IMR-90 (cell line): Measurements from ENCODE around the gene PPP1R14B. TPM values are rescaled to one million over a fixed set of nuclear protein-coding genes. Genes with fewer than 3 reads are reported as not detected.

Experiments
- ATAC-seq: fragments of 200-7000 bp; cut with Tn5 transposase; 2 replicates; pipeline ENCODE4 v1.9.1; 2020; ENCODE audit warnings: low read depth, mild to moderate bottlenecking, moderate library complexity
- BruUV-seq: library from RNA; stranded (reverse); fragments of 400-500 nt; replicated peaks from 2 replicates; lab custom pipeline; 2021; lab: Mats Ljungman, UMichigan
- CTCF ChIA-PET: fragments of 300-600 bp; formaldehyde crosslinking; extraction: SDS; loops from one replicate; lab custom pipeline; 2021; ENCODE audit warnings: antibody characterized with exemption; lab: Yijun Ruan, JAX
- POLR2A ChIA-PET: fragments of 300-600 bp; sonication (Branson Sonifier 250); formaldehyde crosslinking; loops from one replicate; lab custom pipeline; 2022; ENCODE audit warnings: antibody characterized with exemption; ENCODE audit not compliant: unreplicated experiment; lab: Charles Lee
- DNase-seq: peaks from one replicate; pipeline ENCODE4 v3.0.0; 2013
- H2AFZ ChIP-seq: replicated peaks from 2 replicates; pipeline ENCODE3; 2013; ENCODE audit warnings: low read length, mild to moderate bottlenecking; ENCODE audit not compliant: poor library complexity
- H2AK5ac ChIP-seq: 2 replicates; pipeline ENCODE4 v1.6.1; 2013; ENCODE audit warnings: low read depth, low read length, inconsistent platforms
- H2AK9ac ChIP-seq: replicated peaks from 2 replicates; pipeline ENCODE3; 2013; ENCODE audit warnings: mild to moderate bottlenecking, low read depth, low read length, moderate library complexity; ENCODE audit not compliant: poor library complexity
- H2BK120ac ChIP-seq: 2 replicates; pipeline ENCODE4 v1.6.1; 2013; ENCODE audit warnings: low read depth, low read length, inconsistent platforms
- H2BK15ac ChIP-seq: 3 replicates; pipeline ENCODE4 v1.6.1; 2013; ENCODE audit warnings: low read depth, low read length, inconsistent platforms
- H2BK20ac ChIP-seq: 2 replicates; pipeline ENCODE4 v1.6.1; 2013; ENCODE audit warnings: low read depth, mild to moderate bottlenecking, inconsistent platforms, low read length, moderate library complexity
- H2BK5ac ChIP-seq: 2 replicates; pipeline ENCODE4 v1.6.1; 2013; ENCODE audit warnings: mild to moderate bottlenecking, low read depth, low read length, inconsistent platforms; ENCODE audit not compliant: poor library complexity, severe bottlenecking
- H3K14ac ChIP-seq: replicated peaks from 2 replicates; pipeline ENCODE4 v1.6.1; 2013; ENCODE audit warnings: low read depth, low read length, inconsistent platforms
- H3K18ac ChIP-seq: 2 replicates; pipeline ENCODE4 v1.6.1; 2013; ENCODE audit warnings: low read depth, low read length, control low read depth
- H3K23ac ChIP-seq: 2 replicates; pipeline ENCODE4 v1.6.1; 2013; ENCODE audit warnings: low read depth, low read length, inconsistent platforms
- H3K27ac ChIP-seq: 2 replicates; pipeline ENCODE4 v1.5.1; 2013; ENCODE audit warnings: mild to moderate bottlenecking, control low read depth, low read length; ENCODE audit not compliant: insufficient read depth
- H3K27me3 ChIP-seq: 2 replicates; pipeline ENCODE4 v1.6.1; 2013; ENCODE audit warnings: low read length; ENCODE audit not compliant: control insufficient read depth, insufficient read depth
- H3K36me3 ChIP-seq: 2 replicates; pipeline ENCODE4 v1.6.1; 2013; ENCODE audit warnings: low read length, mixed read lengths; ENCODE audit not compliant: control insufficient read depth, insufficient read depth
- H3K4ac ChIP-seq: 2 replicates; pipeline ENCODE4 v1.6.1; 2013; ENCODE audit warnings: low read depth, low read length, inconsistent platforms
- H3K4me1 ChIP-seq: 2 replicates; pipeline ENCODE4 v1.6.1; 2013; ENCODE audit warnings: low read length, mixed read lengths; ENCODE audit not compliant: control insufficient read depth, insufficient read depth
- H3K4me2 ChIP-seq: 2 replicates; pipeline ENCODE4 v1.6.1; 2013; ENCODE audit warnings: low read depth, mild to moderate bottlenecking, control low read depth, low read length, moderate library complexity
- H3K4me3 ChIP-seq: 2 replicates; pipeline ENCODE4 v1.5.1; 2013; ENCODE audit warnings: low read depth, mild to moderate bottlenecking, control low read depth, low read length, moderate library complexity; ENCODE audit not compliant: insufficient read depth
- H3K56ac ChIP-seq: 2 replicates; pipeline ENCODE4 v1.6.1; 2013; ENCODE audit warnings: low read length, inconsistent platforms; ENCODE audit not compliant: insufficient read depth; ENCODE audit errors: extremely low read depth
- H3K79me1 ChIP-seq, 2 experiments: 2 replicates each; pipeline ENCODE4 v1.6.1; 2013; ENCODE audit warnings: low read length in 2 of 2, inconsistent platforms in 1 of 2, low read depth in 1 of 2
- H3K9ac ChIP-seq: 2 replicates; pipeline ENCODE4 v1.6.1; 2013; ENCODE audit warnings: low read depth, low read length, control low read depth
- H3K9me1 ChIP-seq: 2 replicates; pipeline ENCODE4 v1.6.1; 2013; ENCODE audit warnings: low read length, inconsistent platforms; ENCODE audit not compliant: insufficient read depth
- H3K9me3 ChIP-seq: 2 replicates; pipeline ENCODE4 v1.6.1; 2013; ENCODE audit warnings: low read length; ENCODE audit not compliant: control insufficient read depth, insufficient read depth
- H4K20me1 ChIP-seq: 2 replicates; pipeline ENCODE4 v1.6.1; 2013; ENCODE audit warnings: low read length, inconsistent platforms; ENCODE audit not compliant: insufficient read depth
- H4K5ac ChIP-seq: 2 replicates; pipeline ENCODE4 v1.6.1; 2013; ENCODE audit warnings: mild to moderate bottlenecking, low read depth, low read length, control low read depth
- H4K8ac ChIP-seq, 2 experiments: 2 replicates each; pipeline ENCODE4 v1.6.1; 2013; ENCODE audit warnings: low read depth in 2 of 2, low read length in 2 of 2, control low read depth in 1 of 2, inconsistent platforms in 1 of 2
- H4K91ac ChIP-seq: 2 replicates; pipeline ENCODE4 v1.6.1; 2013; ENCODE audit warnings: low read depth, low read length, inconsistent platforms; ENCODE audit not compliant: insufficient read depth
- RCOR1 ChIP-seq: IDR thresholded peaks from 2 replicates; pipeline ENCODE4 v1.6.1; 2012; ENCODE audit warnings: mild to moderate bottlenecking, low read length, improper control_type of control experiment; ENCODE audit not compliant: insufficient replicate concordance
- WGBS, 2 experiments: methylation state at CpG; one replicate each; pipeline versions ENCODE4 v1.1.5 to v1.1.7; 2013; ENCODE audit warnings: missing lambda C conversion rate in 2 of 2; ENCODE audit not compliant: insufficient read length in 1 of 2; ENCODE audit errors: extremely low coverage in 2 of 2; 5-methylcytosine and 5-hydroxymethylcytosine counted together
- dilution Hi-C: fragments of 300-500 bp; cut with HindIII; formaldehyde crosslinking; loops from one replicate; pipeline ENCODE4 v1.14.3; 2018; ENCODE audit warnings: low sequenced_read_pairs; ENCODE audit not compliant: unreplicated experiment
- in situ Hi-C: fragments of 300-500 bp; cut with MboI; formaldehyde crosslinking; loops from 3 replicates; pipeline ENCODE4 v1.14.3; 2019; ENCODE audit warnings: low sequenced_read_pairs, inconsistent platforms, mixed read lengths
- intact Hi-C: fragments of 100-400 bp; cut with micrococcal nuclease; formaldehyde crosslinking; loops from 2 replicates; pipeline ENCODE4 v1.10.0; 2022
- microRNA-seq, 2 experiments: library from miRNA; stranded (forward) in 1 of 2; unstranded in 1 of 2; fragments of 10-50 nt in 1 of 2; fragments of <30 nt in 1 of 2; gene quantifications in 1 of 2; microRNA quantifications in 1 of 2; one replicate each; pipeline versions ENCODE3 to v1.1.0; 2013 to 2020; ENCODE audit not compliant: insufficient read depth in 1 of 2, insufficient read length in 1 of 2, unreplicated experiment in 1 of 2
- polyA plus RNA-seq, 3 experiments: library from polyadenylated mRNA; depleted of rRNA; stranded (reverse); fragments of >200 nt; gene quantifications; 2 replicates each; pipeline ENCODE4 v1.2.3, GENCODE V29; 2012; ENCODE audit warnings: low replicate concordance in 1 of 3
- small RNA-seq, 5 experiments: library from RNA; depleted of rRNA; stranded (forward); fragments of <200 nt; gene quantifications; one replicate each; pipeline ENCODE3, GENCODE V24; 2012
- total RNA-seq: library from RNA; depleted of rRNA; stranded (reverse); fragments of >200 nt; gene quantifications from 2 replicates; pipeline ENCODE4 v1.2.3, GENCODE V29; 2012; rRNA removed

Gene PPP1R14B
- total and polyA plus RNA-seq, 2 of the 4 experiments (the other 2 are of a cell fraction): 176 to 257 TPM

GRCh38 chr11:64196626-64197025 is 50.1 kb downstream of the PPP1R14B start:
- Histone ChIP-seq H2AFZ (no peak overlapping the region), H4K5ac (no peak overlapping the region), H4K20me1 (peaks cover 27% of the 10 kb centered on the region), H2BK5ac (no peak overlapping the region), H3K9me3 (no peaks in the 10 kb centered on the region), H2AK5ac (no peak overlapping the region), H3K14ac (no peak overlapping the region), H3K23ac (no peak overlapping the region), H3K9ac (no peak overlapping the region), H3K4me2 (no peak overlapping the region), H3K27me3 (no peaks in the 10 kb centered on the region), H3K18ac (no peak overlapping the region), H2AK9ac (no peak overlapping the region), H2BK20ac (no peak overlapping the region), H3K9me1 (peaks cover 8% of the 10 kb centered on the region; the same call in 1 of the 2 replicates), H3K4me1 (no peaks in the 10 kb centered on the region), H2BK15ac (no peak overlapping the region), H2BK120ac (no peak overlapping the region), H3K4ac (no peak overlapping the region), H3K27ac (no peak overlapping the region), H3K36me3 (peaks cover 72% of the 10 kb centered on the region), H4K8ac (no peak overlapping the region), H3K4me3 (no peak overlapping the region), H4K91ac (no peak overlapping the region), H3K56ac (no peak overlapping the region), H3K79me1 (peaks cover 42 to 62% of the 10 kb centered on the region in 2 experiments)
- WGBS, 2 experiments: no CpG with 5 or more reads among the region's 9 CpGs
- no peak for ATAC-seq
- TF ChIP-seq RCOR1: no peak
- no TSS peak for BruUV-seq
- intact Hi-C loops: no loop called here
- in situ Hi-C loops: no loop called here
- POLR2A ChIA-PET: no interaction called here
- dilution Hi-C loops: no loop called here
- CTCF ChIA-PET: no interaction called here
- DNase-seq: no peak

Small RNA genes within 50 kb of the gene (microRNA-seq; reads per million reads assigned to microRNA genes)
- gene RF00019 (ENCODE audit: insufficient read depth, insufficient read length): not detected

Small RNA genes within 50 kb of the gene (small RNA-seq; reads per million reads assigned to genes)
- 0 reads per million in 5 experiments for gene RF00019

Other genes starting within 250 kb of the PPP1R14B start
- gene FLRT1, start 211.0 kb downstream of the PPP1R14B start, total RNA-seq: under 0.01 TPM in 2 replicates
- gene FLRT1, start 211.0 kb downstream of the PPP1R14B start, polyA plus RNA-seq (2012; rRNA removed): 0.07 TPM in 1 of 2 replicates, not detected in the other
- gene MACROD1, start 80.8 kb downstream of the PPP1R14B start, total RNA-seq: 2.5 and 4.2 TPM in 2 replicates
- 9.3 and 10.9 TPM in 2 replicates for gene MACROD1, start 80.8 kb downstream of the PPP1R14B start, polyA plus RNA-seq (2012; rRNA removed)
- gene STIP1, start 60.8 kb downstream of the PPP1R14B start, total RNA-seq: 363 and 489 TPM in 2 replicates
- gene STIP1, start 60.8 kb downstream of the PPP1R14B start, polyA plus RNA-seq (2012; rRNA removed): 189 and 201 TPM in 2 replicates
- 0.36 and 0.56 TPM in 2 replicates for gene FERMT3, start 40.2 kb downstream of the PPP1R14B start, total RNA-seq
- 2.3 and 2.5 TPM in 2 replicates for gene FERMT3, start 40.2 kb downstream of the PPP1R14B start, polyA plus RNA-seq (2012; rRNA removed)
- 43.0 and 81.9 TPM in 2 replicates for gene TRPT1, start 20.8 kb downstream of the PPP1R14B start, total RNA-seq
- 63.2 and 64.2 TPM in 2 replicates for gene TRPT1, start 20.8 kb downstream of the PPP1R14B start, polyA plus RNA-seq (2012; rRNA removed)
- gene NUDT22, start 20.7 kb downstream of the PPP1R14B start, total RNA-seq: 21.3 and 24.4 TPM in 2 replicates
- 44.6 and 55.3 TPM in 2 replicates for gene NUDT22, start 20.7 kb downstream of the PPP1R14B start, polyA plus RNA-seq (2012; rRNA removed)
- 2.2 and 3.9 TPM in 2 replicates for gene DNAJC4, start 16.4 kb downstream of the PPP1R14B start, total RNA-seq
- gene DNAJC4, start 16.4 kb downstream of the PPP1R14B start, polyA plus RNA-seq (2012; rRNA removed): 22.8 and 30.3 TPM in 2 replicates
- gene VEGFB, start 12.4 kb downstream of the PPP1R14B start, total RNA-seq: 3.0 and 3.9 TPM in 2 replicates
- 23.9 and 25.1 TPM in 2 replicates for gene VEGFB, start 12.4 kb downstream of the PPP1R14B start, polyA plus RNA-seq (2012; rRNA removed)
- 36.2 and 62.5 TPM in 2 replicates for gene FKBP2, start 5.8 kb downstream of the PPP1R14B start, total RNA-seq
- 68.6 and 76.4 TPM in 2 replicates for gene FKBP2, start 5.8 kb downstream of the PPP1R14B start, polyA plus RNA-seq (2012; rRNA removed)
- 24.9 and 26.9 TPM in 2 replicates for gene PLCB3, start 4.6 kb upstream of the PPP1R14B start, total RNA-seq
- gene PLCB3, start 4.6 kb upstream of the PPP1R14B start, polyA plus RNA-seq (2012; rRNA removed): 23.9 and 25.9 TPM in 2 replicates
- gene BAD, start 37.7 kb upstream of the PPP1R14B start, total RNA-seq: 27.5 and 30.3 TPM in 2 replicates
- gene BAD, start 37.7 kb upstream of the PPP1R14B start, polyA plus RNA-seq (2012; rRNA removed): 68.0 and 88.6 TPM in 2 replicates
- gene GPR137, start 38.9 kb upstream of the PPP1R14B start, total RNA-seq: 2.8 and 3.6 TPM in 2 replicates
- 26.0 and 31.8 TPM in 2 replicates for gene GPR137, start 38.9 kb upstream of the PPP1R14B start, polyA plus RNA-seq (2012; rRNA removed)
- gene KCNK4, start 44.4 kb upstream of the PPP1R14B start, total RNA-seq: not detected in 2 replicates
- not detected in 2 replicates for gene KCNK4, start 44.4 kb upstream of the PPP1R14B start, polyA plus RNA-seq (2012; rRNA removed)
- gene CATSPERZ, start 53.4 kb upstream of the PPP1R14B start, total RNA-seq: not detected in 2 replicates
- gene CATSPERZ, start 53.4 kb upstream of the PPP1R14B start, polyA plus RNA-seq (2012; rRNA removed): not detected in 2 replicates
- 10.2 and 10.3 TPM in 2 replicates for gene ESRRA, start 58.6 kb upstream of the PPP1R14B start, total RNA-seq
- gene ESRRA, start 58.6 kb upstream of the PPP1R14B start, polyA plus RNA-seq (2012; rRNA removed): 15.0 and 15.8 TPM in 2 replicates
- 202 and 206 TPM in 2 replicates for gene TRMT112, start 70.6 kb upstream of the PPP1R14B start, total RNA-seq
- 173 and 206 TPM in 2 replicates for gene TRMT112, start 70.6 kb upstream of the PPP1R14B start, polyA plus RNA-seq (2012; rRNA removed)
- gene PRDX5, start 71.2 kb upstream of the PPP1R14B start, total RNA-seq: 120 and 160 TPM in 2 replicates
- gene PRDX5, start 71.2 kb upstream of the PPP1R14B start, polyA plus RNA-seq (2012; rRNA removed): 292 and 332 TPM in 2 replicates
- gene CCDC88B, start 93.3 kb upstream of the PPP1R14B start, total RNA-seq: 1.3 and 1.7 TPM in 2 replicates
- 2.5 and 3.1 TPM in 2 replicates for gene CCDC88B, start 93.3 kb upstream of the PPP1R14B start, polyA plus RNA-seq (2012; rRNA removed)
- 43.3 and 52.9 TPM in 2 replicates for gene RPS6KA4, start 112.2 kb upstream of the PPP1R14B start, total RNA-seq
- 38.8 and 46.7 TPM in 2 replicates for gene RPS6KA4, start 112.2 kb upstream of the PPP1R14B start, polyA plus RNA-seq (2012; rRNA removed)